H1 (cell line): ENCODE results near the gene NAP1L1. TPM values are rescaled to one million over a fixed set of nuclear protein-coding genes. Genes with fewer than 3 reads are reported as not detected.

ENCODE experiments used
- CHD7 ChIP-seq: fragments of 300-600 bp; sonication (generic); IDR thresholded peaks from 2 replicates; pipeline ENCODE4 v1.7.1; 2012; ENCODE audit warnings: low read length, moderate library complexity, mild to moderate bottlenecking, inconsistent platforms; ENCODE audit not compliant: insufficient replicate concordance
- PHF8 ChIP-seq: fragments of 200-600 bp; sonication (generic); conservative IDR thresholded peaks from 2 replicates; pipeline ENCODE4 v1.7.1; 2012; ENCODE audit warnings: low read depth, mild to moderate bottlenecking, inconsistent platforms, low read length, moderate library complexity
- SUZ12 ChIP-seq: fragments of 200-600 bp; sonication (generic); IDR thresholded peaks from 2 replicates; pipeline ENCODE4 v1.6.1; 2012; ENCODE audit warnings: mild to moderate bottlenecking, inconsistent platforms, low read length, moderate library complexity, mixed read lengths
- polyA plus RNA-seq, 7 experiments: library from polyadenylated mRNA; depleted of rRNA in 3 of 7; stranded (reverse) in 5 of 7; unstranded in 2 of 7; fragments of >200 nt in 5 of 7; fragments of 200-250 nt in 2 of 7; gene quantifications; 1 replicate in 5 of 7; 2 replicates in 1 of 7; 4 replicates in 1 of 7; pipeline versions ENCODE4 v1.2.1 to v1.2.3, GENCODE V29; 2011 to 2013; ENCODE audit warnings: missing spikeins in 2 of 7, mixed read lengths in 2 of 7
- total RNA-seq: library from RNA; stranded (reverse); fragmentation: NEBNext Ultra II Directional; extraction: Animal tissue kit (Norgen Biotek cat#: 25700); gene quantifications from 2 replicates; pipeline ENCODE4 v1.2.1, GENCODE V29; 2021

NAP1L1 gene
- total and polyA plus RNA-seq, 2 of the 8 experiments (the other 6 are each of a cell fraction or from before 2014, with no cell fraction given), result 202 to 1,159 TPM

GRCh38 chr12:76031081-76031413, 53.4 kb downstream of the NAP1L1 start (continued):
- TF ChIP-seq CHD7 (no peak), SUZ12 (peak; percentile 13; the same call in 1 of the 2 replicates), PHF8 (peak; percentile 44; the same call in 1 of the 2 replicates)
